AG04450 (cell line): ENCODE data around the gene ZNF219. TPM values are rescaled to one million over a fixed set of nuclear protein-coding genes. Genes with fewer than 3 reads are reported as not detected.

Source experiments
- CTCF ChIA-PET: fragments of 300-600, 350-600 bp; formaldehyde crosslinking; extraction: SDS; loops from one replicate; lab custom pipeline; 2022; ENCODE audit warnings: antibody characterized with exemption, inconsistent platforms; lab: Charles Lee
- POLR2A ChIA-PET: fragments of 350-600 bp; formaldehyde crosslinking; extraction: SDS; loops from one replicate; lab custom pipeline; 2021; ENCODE audit warnings: antibody characterized with exemption, inconsistent platforms; lab: Yijun Ruan, JAX
- DNase-seq: peaks from one replicate; pipeline ENCODE4 v3.0.0-alpha.2; 2011; ENCODE audit warnings: low read depth, low spot score
- H3K27ac ChIP-seq: one replicate; pipeline ENCODE4 v1.5.1; 2012; ENCODE audit warnings: low read depth, low read length, control low read depth
- H3K27me3 ChIP-seq: one replicate; pipeline ENCODE4 v1.6.0; 2012; ENCODE audit warnings: low read length; ENCODE audit not compliant: control insufficient read depth, insufficient read depth
- H3K4me3 ChIP-seq: 2 replicates; pipeline ENCODE4 v1.5.1; 2011; ENCODE audit warnings: mild to moderate bottlenecking, low read depth, low read length, control low read depth
- H3K9me3 ChIP-seq: 2 replicates; pipeline ENCODE4 v1.5.1; 2012; ENCODE audit warnings: low read length; ENCODE audit not compliant: control insufficient read depth, insufficient read depth
- CTCF ChIP-seq: IDR thresholded peaks from 2 replicates; pipeline ENCODE4 v1.5.1; 2011; ENCODE audit warnings: low read depth, low read length, control low read depth, inconsistent platforms
- polyA plus RNA-seq: library from polyadenylated mRNA; depleted of rRNA; stranded (reverse); fragments of >200 nt; gene quantifications from 2 replicates; pipeline ENCODE4 v1.2.3, GENCODE V29; 2011

The ZNF219 gene
- polyA plus RNA-seq, 1 experiment = 3.9 TPM

GRCh38 chr14:21061347-21061668 is 37.1 kb downstream of the ZNF219 start:
- POLR2A ChIA-PET = no interaction called here
- CTCF ChIA-PET = interaction anchor here (1.6 to 3.1 kb wide), 5 partner anchors 10 to 56 kb away, joined by 6 to 38 read pairs (median 9); no protein-coding TSS in a partner anchor
- no peak for DNase-seq
- no peak overlapping the region for H3K27ac ChIP-seq
- H3K4me3 ChIP-seq = no peak overlapping the region
- H3K9me3 ChIP-seq = no peaks in the 10 kb centered on the region
- no peak for TF ChIP-seq CTCF
- no peaks in the 10 kb centered on the region for H3K27me3 ChIP-seq

GRCh38 chr14:21060614-21061346 is 37.7 kb downstream of the ZNF219 start:
- Histone ChIP-seq H3K27me3 (no peaks in the 10 kb centered on the region), H3K27ac (no peak overlapping the region), H3K9me3 (no peaks in the 10 kb centered on the region), H3K4me3 (no peak overlapping the region)
- no peak for TF ChIP-seq CTCF
- ChIA-PET POLR2A (no interaction called here), CTCF (interaction anchor here (1.6 to 3.1 kb wide), 4 partner anchors 10 to 56 kb away, joined by 6 to 38 read pairs (median 9); no protein-coding TSS in a partner anchor)
- no peak for DNase-seq

DNA sequence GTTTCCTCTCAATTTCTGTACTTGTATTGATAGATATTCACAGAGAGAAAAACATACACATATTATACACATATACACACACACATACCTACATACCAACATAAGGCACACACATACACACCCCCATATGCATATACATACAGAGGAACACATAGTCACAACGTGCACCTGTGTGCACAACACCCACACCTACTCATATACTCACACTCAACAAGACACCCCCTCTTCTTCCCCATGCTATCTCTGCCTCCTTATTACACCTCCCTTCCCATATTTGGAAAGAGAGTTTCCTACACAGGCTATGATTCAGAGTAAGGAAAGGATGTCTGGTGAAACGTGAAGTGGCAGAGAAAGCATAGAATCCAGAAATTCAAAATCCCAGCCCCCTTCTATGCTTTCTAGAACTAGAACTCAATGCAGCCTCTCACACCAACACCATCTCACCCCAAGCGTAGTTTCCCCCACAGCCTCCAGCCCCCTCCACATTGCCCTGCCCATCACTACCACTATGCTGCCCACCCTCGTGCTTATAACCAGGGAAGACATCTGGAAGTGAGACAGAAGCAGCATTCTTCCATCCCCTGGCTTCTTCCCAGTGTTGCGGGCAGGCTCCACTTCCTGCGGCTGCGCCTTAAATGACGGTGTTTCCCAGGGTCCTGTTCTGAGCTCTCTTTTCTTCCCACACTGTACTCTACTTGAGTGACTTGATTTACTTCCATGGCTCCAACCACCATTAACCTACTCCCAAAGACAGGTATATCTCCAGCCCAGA is 38.4 kb downstream of the ZNF219 start:
- ChIA-PET CTCF (interaction anchor here (1.4 to 2.8 kb wide), 4 partner anchors 8 to 55 kb away, joined by 8 to 14 read pairs (median 9); no protein-coding TSS in a partner anchor), POLR2A (no interaction called here)
- no peak overlapping the region for H3K4me3 ChIP-seq

DNA sequence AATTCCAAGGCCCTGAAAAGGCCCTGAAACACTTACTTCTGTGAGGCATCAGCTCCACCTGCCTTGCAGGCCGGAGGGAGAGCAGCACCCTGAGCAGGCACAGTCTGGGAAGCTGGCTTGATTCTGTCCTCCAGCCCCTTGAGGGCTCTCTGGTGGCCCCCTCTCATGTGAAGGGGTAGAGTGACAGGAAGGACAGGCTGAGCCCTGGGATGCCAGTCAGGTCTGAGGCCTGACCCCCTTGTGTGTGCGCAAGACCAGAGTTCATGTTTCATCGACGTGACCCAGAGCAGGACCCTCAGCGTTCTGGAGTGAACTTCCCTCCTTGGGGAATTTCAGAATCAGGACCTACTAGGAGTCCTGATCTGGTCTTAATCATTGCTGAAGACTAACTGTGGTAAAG is 39.6 kb downstream of the ZNF219 start:
- no peaks in the 10 kb centered on the region for H3K9me3 ChIP-seq
- H3K27ac ChIP-seq = no peak overlapping the region
- no peak for TF ChIP-seq CTCF
- H3K4me3 ChIP-seq = no peak overlapping the region
- ChIA-PET CTCF (interaction anchor here (1.4 to 2.2 kb wide), 2 partner anchors 10 to 44 kb away, joined by 8 to 14 read pairs; no protein-coding TSS in a partner anchor), POLR2A (no interaction called here)
- no peak for DNase-seq
- H3K27me3 ChIP-seq = no peaks in the 10 kb centered on the region

More for the DNA sequence above, 38.4 kb downstream of the ZNF219 start:
- TF ChIP-seq CTCF = no peak
- H3K27me3 ChIP-seq = no peaks in the 10 kb centered on the region
- no peak overlapping the region for H3K27ac ChIP-seq
- no peak for DNase-seq
- H3K9me3 ChIP-seq = no peaks in the 10 kb centered on the region
